ENCODE results near the gene IL11.

IL11 gene

GRCh38 chr19:55373306-55373992 is 3.2 kb upstream of the IL11 start:
- DNase-seq (ENCODE audit: low read depth in 3 of 3, low spot score in 1 of 3) = no peak

GRCh38 chr19:55372316-55373081 is 2.2 kb upstream of the IL11 start:
- no peak for DNase-seq (ENCODE audit: low read depth in 3 of 3, low spot score in 1 of 3)

- no peak for DNase-seq (ENCODE audit: low read depth in 3 of 3, low spot score in 1 of 3)
Measured at GRCh38 chr19:55369653-55370304, 484 bp downstream of the IL11 start.

- no peak for DNase-seq (ENCODE audit: low read depth in 3 of 3, low spot score in 1 of 3)
Measured at GRCh38 chr19:55368701-55369563, 1.3 kb downstream of the IL11 start.

- no peak for DNase-seq (ENCODE audit: low read depth in 3 of 3, low spot score in 1 of 3)
Measured at GRCh38 chr19:55368106-55368505, 2.2 kb downstream of the IL11 start.

- DNase-seq (ENCODE audit: low read depth in 3 of 3, low spot score in 1 of 3) = no peak
Measured at GRCh38 chr19:55366790-55367189, 3.5 kb downstream of the IL11 start.

- DNase-seq (ENCODE audit: low read depth in 3 of 3, low spot score in 1 of 3) = no peak
Measured at GRCh38 chr19:55365964-55366363, 4.3 kb downstream of the IL11 start.

GRCh38 chr19:55365245-55365644 is 5.0 kb downstream of the IL11 start:
- no peak for DNase-seq (ENCODE audit: low read depth in 3 of 3, low spot score in 1 of 3)

- DNase-seq (ENCODE audit: low read depth in 3 of 3, low spot score in 1 of 3) = no peak
Measured at GRCh38 chr19:55362990-55363716, 7.1 kb downstream of the IL11 start, which contains the start of gene GARIN5B. GARIN5B (minus strand) TSS chr19:55363260; CDS start chr19:55363066, 194 bp downstream.

GRCh38 chr19:55362174-55362989 is 7.9 kb downstream of the IL11 start:
- DNase-seq (ENCODE audit: low read depth in 3 of 3, low spot score in 1 of 3) = no peak

- DNase-seq (ENCODE audit: low read depth in 3 of 3, low spot score in 1 of 3) = no peak
Measured at GRCh38 chr19:55360902-55361301, 9.4 kb downstream of the IL11 start.

GRCh38 chr19:55358943-55359908 is 11.0 kb downstream of the IL11 start:
- no peak for DNase-seq (ENCODE audit: low read depth in 3 of 3, low spot score in 1 of 3)

- DNase-seq (ENCODE audit: low read depth in 3 of 3, low spot score in 1 of 3) = no peak
Measured at GRCh38 chr19:55358493-55358892, 11.8 kb downstream of the IL11 start.

- no peak for DNase-seq (ENCODE audit: low read depth in 3 of 3, low spot score in 1 of 3)
Measured at GRCh38 chr19:55355213-55355821, 14.9 kb downstream of the IL11 start.

- no peak for DNase-seq (ENCODE audit: low read depth in 3 of 3, low spot score in 1 of 3)
Measured at GRCh38 chr19:55354698-55355212, 15.5 kb downstream of the IL11 start, which contains the start of gene COX6B2. COX6B2 (minus strand) TSS chr19:55354719; CDS start chr19:55354521, 198 bp downstream.

GRCh38 chr19:55353803-55354697 is 16.2 kb downstream of the IL11 start:
- DNase-seq (ENCODE audit: low read depth in 3 of 3, low spot score in 1 of 3) = peak; percentile 16 to 45 (median 29)
